IPS-18a (cell line): ENCODE data around the gene LCORL.

Experiments
- H3K27ac ChIP-seq: one replicate; pipeline ENCODE4 v1.5.1; 2013; ENCODE audit warnings: low read length
- H3K27me3 ChIP-seq: one replicate; pipeline ENCODE4 v1.6.1; 2013; ENCODE audit warnings: mild to moderate bottlenecking, low read length; ENCODE audit not compliant: control insufficient read depth, insufficient read depth
- H3K36me3 ChIP-seq: one replicate; pipeline ENCODE4 v1.6.1; 2013; ENCODE audit warnings: low read depth, low read length; ENCODE audit not compliant: control insufficient read depth
- H3K4me1 ChIP-seq: one replicate; pipeline ENCODE4 v1.6.1; 2013; ENCODE audit warnings: low read depth, low read length; ENCODE audit not compliant: control insufficient read depth
- H3K4me3 ChIP-seq: one replicate; pipeline ENCODE4 v1.5.1; 2013; ENCODE audit warnings: low read length
- H3K9ac ChIP-seq: one replicate; pipeline ENCODE4 v1.6.1; 2013; ENCODE audit warnings: mild to moderate bottlenecking, low read length, moderate library complexity
- H3K9me3 ChIP-seq: one replicate; pipeline ENCODE4 v1.6.1; 2013; ENCODE audit warnings: low read depth, low read length; ENCODE audit not compliant: control insufficient read depth

The LCORL gene

DNA sequence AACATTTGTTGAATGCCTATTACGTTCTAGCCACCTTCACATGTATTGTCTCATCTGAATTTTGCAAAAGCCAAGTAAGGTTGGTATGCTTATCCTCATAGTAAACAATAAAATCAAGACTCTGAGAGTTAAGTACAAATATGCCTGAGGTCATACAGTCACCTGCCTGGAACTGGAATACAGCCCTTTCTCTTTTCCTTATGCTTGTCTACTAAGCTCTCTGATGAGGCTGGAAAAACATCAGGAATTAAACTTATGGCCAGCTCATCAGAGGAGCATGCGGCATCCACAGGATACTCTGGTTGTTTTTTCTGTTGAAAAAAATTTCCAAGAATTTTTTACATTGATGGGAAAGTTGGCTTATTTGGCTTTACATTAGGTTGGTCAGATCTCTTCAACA is 175.3 kb downstream of the LCORL start:
- H3K27ac ChIP-seq: no peak overlapping the region
- H3K27me3 ChIP-seq: no peaks in the 10 kb centered on the region
- H3K36me3 ChIP-seq: peaks cover 50% of the 10 kb centered on the region
- H3K9ac ChIP-seq: no peak overlapping the region
- H3K4me3 ChIP-seq: no peak overlapping the region
- no peaks in the 10 kb centered on the region for H3K4me1 ChIP-seq
- no peaks in the 10 kb centered on the region for H3K9me3 ChIP-seq

DNA sequence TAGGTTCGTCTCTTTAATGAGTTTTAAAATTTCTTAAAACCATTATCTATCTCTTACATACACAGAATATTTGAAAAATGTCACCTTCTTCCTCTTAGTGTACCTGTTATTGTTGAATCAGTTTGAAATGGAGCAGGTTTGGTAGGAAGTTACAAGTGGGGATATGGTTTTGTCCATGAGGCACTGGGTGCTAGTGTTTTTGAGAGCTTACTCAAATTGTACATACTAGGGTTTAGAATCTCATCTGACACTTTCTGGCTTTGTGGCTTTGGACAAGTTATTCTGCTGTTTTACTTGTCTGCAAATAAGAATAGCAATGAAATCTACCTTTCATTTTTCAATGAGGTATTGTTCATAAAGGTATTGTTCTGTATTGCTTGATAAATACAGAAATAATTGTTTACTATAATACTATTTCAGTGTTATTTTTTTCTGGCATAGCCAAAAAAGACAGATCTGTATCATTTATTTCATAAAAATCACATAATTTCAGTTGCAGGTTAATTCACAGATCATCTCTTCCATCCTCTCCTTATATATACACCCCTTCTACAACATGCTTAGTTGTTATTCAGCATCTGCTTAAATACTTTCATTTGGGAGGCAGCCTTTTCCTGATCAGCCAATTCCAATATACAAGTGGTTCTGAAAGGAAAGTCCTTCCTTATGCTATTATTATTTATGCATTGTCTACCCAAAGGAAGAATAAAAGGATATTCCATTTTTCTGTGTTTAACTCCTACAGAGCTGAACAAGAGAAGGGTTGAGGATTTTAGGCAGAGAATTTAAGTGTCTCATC is 197.5 kb downstream of the LCORL start:
- H3K27me3 ChIP-seq: no peaks in the 10 kb centered on the region
- H3K9ac ChIP-seq: no peak overlapping the region
- H3K27ac ChIP-seq: no peak overlapping the region
- no peak overlapping the region for H3K4me3 ChIP-seq
- H3K4me1 ChIP-seq: no peaks in the 10 kb centered on the region
- peaks cover 66% of the 10 kb centered on the region for H3K36me3 ChIP-seq
- no peaks in the 10 kb centered on the region for H3K9me3 ChIP-seq

DNA sequence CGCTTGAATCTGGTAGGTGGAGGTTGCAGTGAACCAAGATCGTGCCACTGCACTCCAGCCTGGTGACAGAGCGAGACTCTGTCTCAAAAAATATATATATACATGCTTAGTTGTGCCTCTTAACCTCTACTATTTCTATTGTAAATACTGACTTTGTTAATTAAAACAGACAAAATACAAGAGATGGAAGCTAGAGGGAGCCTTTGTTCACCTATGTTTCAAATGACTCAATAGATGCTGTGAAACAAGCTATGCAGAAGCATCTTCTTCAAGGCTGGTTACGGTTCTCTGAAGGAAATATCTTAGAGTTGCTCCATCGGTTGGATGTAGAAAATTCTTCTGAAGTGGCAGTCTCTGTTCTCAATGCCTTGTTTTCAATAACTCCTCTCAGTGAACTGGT is 204.5 kb downstream of the LCORL start:
- no peaks in the 10 kb centered on the region for H3K4me1 ChIP-seq
- no peaks in the 10 kb centered on the region for H3K9me3 ChIP-seq
- H3K9ac ChIP-seq: no peak overlapping the region
- H3K27me3 ChIP-seq: no peaks in the 10 kb centered on the region
- no peak overlapping the region for H3K27ac ChIP-seq
- H3K4me3 ChIP-seq: no peak overlapping the region
- H3K36me3 ChIP-seq: peaks cover 45% of the 10 kb centered on the region

DNA sequence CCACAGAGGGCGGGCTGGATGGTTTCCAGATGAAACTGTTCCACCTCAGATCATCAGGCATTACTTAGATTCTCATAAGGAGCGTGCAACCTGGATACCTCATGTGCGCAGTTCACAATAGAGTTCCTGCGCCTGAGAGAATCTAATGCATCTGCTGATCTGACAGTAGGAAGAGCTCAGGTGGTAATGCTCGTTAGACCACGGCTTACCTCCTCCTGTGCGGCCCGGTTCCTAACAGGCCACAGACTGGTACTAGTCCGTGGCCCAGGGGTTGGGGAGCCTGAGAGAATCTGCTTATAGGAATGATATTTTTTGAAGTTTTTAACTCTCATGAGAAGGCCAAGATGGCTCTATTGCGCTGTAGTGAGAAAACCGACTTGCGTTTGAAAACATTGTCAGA is 205.4 kb downstream of the LCORL start:
- H3K9ac ChIP-seq: no peak overlapping the region
- H3K27ac ChIP-seq: no peak overlapping the region
- peaks cover 45% of the 10 kb centered on the region for H3K36me3 ChIP-seq
- no peaks in the 10 kb centered on the region for H3K4me1 ChIP-seq
- no peaks in the 10 kb centered on the region for H3K9me3 ChIP-seq
- no peak overlapping the region for H3K4me3 ChIP-seq
- H3K27me3 ChIP-seq: no peaks in the 10 kb centered on the region

DNA sequence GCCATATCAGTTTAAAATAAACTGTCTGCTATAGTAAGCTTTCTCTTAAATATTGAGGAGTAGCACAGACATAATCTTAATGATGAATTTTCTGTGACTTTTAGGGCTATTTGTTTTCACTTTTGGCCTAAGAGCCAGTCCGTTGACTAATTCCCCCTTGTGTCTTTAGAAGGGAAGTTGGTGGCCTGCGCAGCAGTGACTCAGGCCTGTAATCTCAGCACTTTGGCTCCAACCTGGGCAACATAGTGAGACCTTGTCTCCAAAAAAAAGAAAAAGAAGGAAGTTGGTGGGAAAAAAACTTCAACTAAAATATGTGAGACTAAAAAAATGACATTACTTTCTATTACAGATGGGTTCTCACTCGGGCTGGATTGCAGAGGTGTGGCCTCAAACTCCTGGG is 207.4 kb downstream of the LCORL start:
- Histone ChIP-seq H3K36me3 (peaks cover 45% of the 10 kb centered on the region), H3K27me3 (no peaks in the 10 kb centered on the region), H3K9ac (no peak overlapping the region), H3K4me1 (no peaks in the 10 kb centered on the region), H3K9me3 (no peaks in the 10 kb centered on the region), H3K27ac (no peak overlapping the region), H3K4me3 (no peak overlapping the region)

DNA sequence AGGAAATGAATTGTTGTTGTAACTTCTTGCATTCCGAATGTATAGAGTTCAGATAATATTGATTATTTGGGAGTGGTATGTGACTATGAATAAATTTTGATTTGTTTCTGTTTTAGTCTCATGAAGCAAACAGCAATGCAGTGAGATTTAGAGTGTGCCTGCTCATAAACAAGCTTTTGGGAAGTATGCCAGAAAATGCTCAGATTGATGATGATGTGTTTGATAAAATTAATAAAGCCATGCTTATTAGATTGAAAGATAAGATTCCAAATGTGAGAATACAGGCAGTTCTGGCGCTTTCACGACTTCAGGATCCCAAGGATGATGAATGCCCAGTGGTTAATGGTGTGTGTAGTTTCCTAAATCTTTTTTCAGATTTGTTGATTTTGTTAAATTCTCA is 208.8 kb downstream of the LCORL start:
- peaks cover 5% of the 10 kb centered on the region for H3K4me1 ChIP-seq
- H3K9me3 ChIP-seq: no peaks in the 10 kb centered on the region
- H3K27me3 ChIP-seq: no peaks in the 10 kb centered on the region
- peak overlapping the region; percentile 73 for H3K4me3 ChIP-seq
- H3K9ac ChIP-seq: peak overlapping the region; percentile 99
- peaks cover 34% of the 10 kb centered on the region for H3K36me3 ChIP-seq
- H3K27ac ChIP-seq: no peak overlapping the region

DNA sequence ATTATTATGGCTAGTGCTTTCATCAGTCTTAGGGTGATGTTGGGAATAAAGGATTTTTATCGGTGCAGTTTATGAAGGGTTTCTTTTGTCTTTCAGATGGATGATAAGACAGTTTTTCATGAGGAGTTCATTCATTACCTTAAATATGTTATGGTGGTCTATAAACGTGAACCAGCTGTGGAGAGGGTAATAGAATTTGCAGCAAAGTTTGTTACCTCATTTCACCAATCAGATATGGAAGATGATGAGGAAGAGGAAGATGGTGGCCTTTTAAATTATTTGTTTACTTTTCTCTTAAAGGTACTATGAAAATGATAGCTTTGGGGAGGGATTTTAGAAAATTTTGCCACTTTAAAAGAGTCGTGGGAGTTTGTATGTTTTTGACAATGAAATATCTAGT is 209.4 kb downstream of the LCORL start:
- H3K27ac ChIP-seq: no peak overlapping the region
- peaks cover 10% of the 10 kb centered on the region for H3K4me1 ChIP-seq

DNA sequence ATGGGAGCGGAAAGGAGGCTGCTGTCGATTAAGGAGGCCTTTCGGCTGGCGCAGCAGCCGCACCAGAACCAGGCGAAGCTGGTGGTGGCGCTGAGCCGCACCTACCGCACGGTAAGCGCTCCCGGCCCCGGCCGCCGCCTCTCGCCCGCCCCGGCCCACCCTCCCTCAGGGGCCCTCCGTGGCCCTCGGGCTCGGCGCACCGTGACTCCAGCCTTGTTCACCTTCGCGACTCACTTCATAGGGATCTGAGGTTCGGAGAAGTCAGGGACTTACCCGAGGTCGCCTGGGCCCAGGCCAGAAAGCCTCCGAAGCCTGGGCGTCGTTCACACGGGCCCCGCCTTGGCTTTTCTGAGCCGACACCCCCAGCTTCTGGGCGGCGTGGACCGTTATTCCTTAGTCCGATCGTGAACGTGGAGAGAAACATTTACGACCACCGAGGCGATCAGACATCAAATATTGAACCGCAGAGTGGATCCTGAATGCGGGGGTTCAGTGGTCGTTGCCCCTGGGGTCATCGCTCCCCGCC is 210.4 kb downstream of the LCORL start:
- H3K36me3 ChIP-seq: peaks cover 22% of the 10 kb centered on the region
- no peak overlapping the region for H3K27ac ChIP-seq
- no peaks in the 10 kb centered on the region for H3K9me3 ChIP-seq
- peaks cover 10% of the 10 kb centered on the region for H3K4me1 ChIP-seq
- peak overlapping the region; percentile 99 for H3K9ac ChIP-seq
- H3K27me3 ChIP-seq: no peaks in the 10 kb centered on the region
- H3K4me3 ChIP-seq: peak overlapping the region; percentile 73

More for the DNA sequence above, 209.4 kb downstream of the LCORL start:
- peak overlapping the region; percentile 73 for H3K4me3 ChIP-seq
- H3K36me3 ChIP-seq: peaks cover 31% of the 10 kb centered on the region
- H3K9ac ChIP-seq: peak overlapping the region; percentile 99
- H3K9me3 ChIP-seq: no peaks in the 10 kb centered on the region
- H3K27me3 ChIP-seq: no peaks in the 10 kb centered on the region

DNA sequence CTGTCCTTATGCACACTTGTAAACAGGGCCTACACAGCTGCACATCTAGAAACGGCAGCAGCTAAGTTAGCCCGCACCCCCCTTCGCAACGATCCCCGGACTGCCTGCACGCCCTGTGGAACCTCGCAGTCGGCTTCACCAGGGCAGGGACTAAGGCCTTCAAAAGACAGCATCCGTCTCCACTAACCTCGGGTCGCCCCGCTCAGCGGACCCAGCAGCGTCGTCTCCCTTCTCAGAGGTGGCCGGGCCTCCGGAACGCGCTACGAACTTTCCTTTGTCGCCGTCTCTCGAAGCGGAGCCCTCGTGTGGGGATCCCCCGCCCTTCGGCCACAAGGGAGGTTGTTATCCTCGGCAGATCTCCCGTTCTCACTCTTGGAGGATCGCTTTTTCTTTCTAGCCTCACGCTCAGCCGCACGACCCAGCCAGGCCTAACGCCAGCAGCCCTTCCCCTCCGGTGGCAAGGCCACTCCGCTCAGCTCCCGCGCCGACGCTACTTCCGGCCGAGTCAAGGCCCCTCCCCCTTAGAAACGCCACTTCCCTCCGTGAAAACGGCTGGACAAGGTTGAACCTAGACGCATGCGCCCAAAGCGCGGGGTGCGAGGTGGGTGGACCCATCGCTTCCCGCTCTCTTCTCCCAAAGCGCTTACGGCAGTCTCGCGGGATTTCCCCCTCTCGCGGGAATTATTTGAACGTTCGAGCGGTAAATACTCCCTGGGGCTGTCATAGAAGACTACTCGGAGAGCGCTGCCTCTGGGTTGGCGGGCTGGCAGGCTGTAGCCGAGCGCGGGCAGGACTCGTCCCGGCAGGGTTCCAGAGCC is 211.1 kb downstream of the LCORL start, which contains the start of the genes DCAF16 and NCAPG:
DCAF16 (minus strand) TSS at position 498 of the 818 bp plus-strand sequence. CDS start 6,616 bp downstream, outside the sequence.
NCAPG (plus strand) TSS at position 720 of the 818 bp plus-strand sequence. CDS start 99 bp downstream, outside the sequence.
- H3K36me3 ChIP-seq: peaks cover 22% of the 10 kb centered on the region
- peak within 1 kb of the TSS; percentile 99 for H3K9ac ChIP-seq
- H3K9me3 ChIP-seq: no peaks in the 10 kb centered on the region
- H3K4me1 ChIP-seq: peaks cover 10% of the 10 kb centered on the region
- H3K27ac ChIP-seq: peak within 1 kb of the TSS; percentile 76
- peak within 1 kb of the TSS; percentile 73 for H3K4me3 ChIP-seq
- H3K27me3 ChIP-seq: no peaks in the 10 kb centered on the region

DNA sequence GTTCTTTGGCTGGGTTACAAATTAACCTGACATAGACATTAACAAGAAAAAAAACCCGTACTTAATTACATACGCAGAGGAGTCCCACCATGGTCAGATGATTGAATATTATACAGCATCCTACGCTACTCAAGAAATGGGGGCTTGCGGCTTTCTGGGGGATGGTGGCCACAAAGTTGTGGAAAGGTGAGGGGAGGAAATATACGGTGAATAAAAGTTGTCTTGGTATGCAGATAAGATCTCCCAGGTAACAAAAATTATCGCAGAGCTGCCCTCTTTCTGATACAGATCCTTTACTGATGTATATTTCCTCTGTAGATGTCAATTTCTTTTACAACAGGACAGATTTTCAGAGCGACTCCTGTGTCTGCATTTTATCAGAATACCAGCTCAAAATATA is 211.9 kb downstream of the LCORL start:
- Histone ChIP-seq H3K9ac (peak overlapping the region; percentile 99), H3K27me3 (no peaks in the 10 kb centered on the region), H3K4me3 (peak overlapping the region; percentile 73), H3K36me3 (peaks cover 18% of the 10 kb centered on the region), H3K27ac (no peak overlapping the region), H3K4me1 (peaks cover 10% of the 10 kb centered on the region), H3K9me3 (no peaks in the 10 kb centered on the region)

DNA sequence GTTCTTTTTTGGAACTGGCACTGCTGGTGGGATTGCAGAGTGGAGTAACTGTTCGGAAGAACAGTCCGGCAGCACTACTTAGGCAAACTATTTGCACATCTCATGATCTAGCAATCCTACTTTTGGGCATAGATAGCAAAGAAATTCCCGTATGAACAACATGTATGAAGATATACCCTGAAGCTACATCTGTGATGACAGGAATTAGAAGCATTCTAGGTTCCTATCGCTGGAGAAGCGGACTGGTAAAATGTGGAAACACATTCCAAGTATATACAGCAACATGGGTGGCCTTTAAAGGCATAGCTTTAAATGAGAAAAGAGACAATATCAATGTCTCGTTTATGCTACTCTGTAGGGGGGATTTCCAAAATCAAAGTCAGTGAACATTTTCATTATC is 214.1 kb downstream of the LCORL start:
- H3K9ac ChIP-seq: no peak overlapping the region
- H3K27ac ChIP-seq: no peak overlapping the region
- H3K4me3 ChIP-seq: no peak overlapping the region
- H3K4me1 ChIP-seq: peaks cover 10% of the 10 kb centered on the region
- H3K27me3 ChIP-seq: no peaks in the 10 kb centered on the region
- H3K9me3 ChIP-seq: no peaks in the 10 kb centered on the region
- peaks cover 39% of the 10 kb centered on the region for H3K36me3 ChIP-seq
